Measurements from ENCODE around the gene PCDH9.

Gene PCDH9

GRCh38 chr13:67208552-67208951 lies 21.6 kb downstream of the PCDH9 start:
- H3K9me3 Mint-ChIP-seq, result no peaks in the 10 kb centered on the region
- H3K27ac Mint-ChIP-seq, result no peak overlapping the region
- no peaks in the 10 kb centered on the region for H3K27me3 Mint-ChIP-seq
- no peaks in the 10 kb centered on the region for H3K4me1 Mint-ChIP-seq
- H3K4me3 Mint-ChIP-seq, result no peak overlapping the region
- no peak for ATAC-seq
- no peaks in the 10 kb centered on the region for H3K36me3 Mint-ChIP-seq

- no peaks in the 10 kb centered on the region for H3K36me3 Mint-ChIP-seq
- no peak overlapping the region for H3K27ac Mint-ChIP-seq
- H3K27me3 Mint-ChIP-seq, result no peaks in the 10 kb centered on the region
- no peak overlapping the region for H3K4me3 Mint-ChIP-seq
- no peaks in the 10 kb centered on the region for H3K4me1 Mint-ChIP-seq
- H3K9me3 Mint-ChIP-seq, result no peaks in the 10 kb centered on the region
- ATAC-seq, result no peak
Observed at GRCh38 chr13:67204764-67205163, 25.4 kb downstream of the PCDH9 start.

GRCh38 chr13:67200605-67201004 lies 29.5 kb downstream of the PCDH9 start:
- Mint-ChIP-seq H3K27ac (no peak overlapping the region), H3K27me3 (no peaks in the 10 kb centered on the region), H3K4me1 (no peaks in the 10 kb centered on the region), H3K36me3 (no peaks in the 10 kb centered on the region), H3K9me3 (no peaks in the 10 kb centered on the region), H3K4me3 (no peak overlapping the region)
- no peak for ATAC-seq

- Mint-ChIP-seq H3K4me3 (no peak overlapping the region), H3K27ac (no peak overlapping the region), H3K4me1 (no peaks in the 10 kb centered on the region), H3K36me3 (no peaks in the 10 kb centered on the region), H3K9me3 (no peaks in the 10 kb centered on the region), H3K27me3 (no peaks in the 10 kb centered on the region)
- no peak for ATAC-seq
Observed at GRCh38 chr13:67200183-67200582, 30.0 kb downstream of the PCDH9 start.

GRCh38 chr13:67197704-67198103 lies 32.4 kb downstream of the PCDH9 start:
- Mint-ChIP-seq H3K27me3 (no peaks in the 10 kb centered on the region), H3K36me3 (no peaks in the 10 kb centered on the region), H3K4me1 (no peaks in the 10 kb centered on the region), H3K27ac (no peak overlapping the region), H3K9me3 (no peaks in the 10 kb centered on the region), H3K4me3 (no peak overlapping the region)
- ATAC-seq, result no peak

GRCh38 chr13:67193979-67194378 lies 36.2 kb downstream of the PCDH9 start:
- Mint-ChIP-seq H3K27ac (no peak overlapping the region), H3K4me1 (no peaks in the 10 kb centered on the region), H3K36me3 (no peaks in the 10 kb centered on the region), H3K9me3 (no peaks in the 10 kb centered on the region), H3K27me3 (no peaks in the 10 kb centered on the region), H3K4me3 (no peak overlapping the region)
- no peak for ATAC-seq

GRCh38 chr13:67192751-67193150 lies 37.4 kb downstream of the PCDH9 start:
- H3K4me3 Mint-ChIP-seq, result no peak overlapping the region
- ATAC-seq, result no peak
- H3K4me1 Mint-ChIP-seq, result no peaks in the 10 kb centered on the region
- H3K9me3 Mint-ChIP-seq, result no peaks in the 10 kb centered on the region
- H3K27me3 Mint-ChIP-seq, result no peaks in the 10 kb centered on the region
- no peaks in the 10 kb centered on the region for H3K36me3 Mint-ChIP-seq
- H3K27ac Mint-ChIP-seq, result no peak overlapping the region

GRCh38 chr13:67186995-67187569 lies 43.1 kb downstream of the PCDH9 start:
- Mint-ChIP-seq H3K27me3 (no peaks in the 10 kb centered on the region), H3K27ac (no peak overlapping the region), H3K4me1 (no peaks in the 10 kb centered on the region), H3K36me3 (no peaks in the 10 kb centered on the region), H3K9me3 (no peaks in the 10 kb centered on the region), H3K4me3 (no peak overlapping the region)
- ATAC-seq, result no peak

- Mint-ChIP-seq H3K4me3 (no peak overlapping the region), H3K9me3 (no peaks in the 10 kb centered on the region), H3K36me3 (no peaks in the 10 kb centered on the region), H3K4me1 (no peaks in the 10 kb centered on the region), H3K27me3 (no peaks in the 10 kb centered on the region), H3K27ac (no peak overlapping the region)
- ATAC-seq, result no peak
Observed at GRCh38 chr13:67184247-67184646, 45.9 kb downstream of the PCDH9 start.

- H3K9me3 Mint-ChIP-seq, result no peaks in the 10 kb centered on the region
- no peaks in the 10 kb centered on the region for H3K36me3 Mint-ChIP-seq
- no peaks in the 10 kb centered on the region for H3K27me3 Mint-ChIP-seq
- no peaks in the 10 kb centered on the region for H3K4me1 Mint-ChIP-seq
- no peak overlapping the region for H3K4me3 Mint-ChIP-seq
- no peak for ATAC-seq
- H3K27ac Mint-ChIP-seq, result no peak overlapping the region
Observed at GRCh38 chr13:67183151-67183550, 47.0 kb downstream of the PCDH9 start.

- no peak overlapping the region for H3K4me3 Mint-ChIP-seq
- no peak overlapping the region for H3K27ac Mint-ChIP-seq
- no peaks in the 10 kb centered on the region for H3K9me3 Mint-ChIP-seq
- H3K36me3 Mint-ChIP-seq, result no peaks in the 10 kb centered on the region
- no peaks in the 10 kb centered on the region for H3K27me3 Mint-ChIP-seq
- ATAC-seq, result no peak
- H3K4me1 Mint-ChIP-seq, result no peaks in the 10 kb centered on the region
Observed at GRCh38 chr13:67175836-67176459, 54.2 kb downstream of the PCDH9 start.

- no peak for ATAC-seq
- H3K4me1 Mint-ChIP-seq, result no peaks in the 10 kb centered on the region
- H3K27me3 Mint-ChIP-seq, result no peaks in the 10 kb centered on the region
- H3K9me3 Mint-ChIP-seq, result no peaks in the 10 kb centered on the region
- no peak overlapping the region for H3K4me3 Mint-ChIP-seq
- H3K27ac Mint-ChIP-seq, result no peak overlapping the region
- no peaks in the 10 kb centered on the region for H3K36me3 Mint-ChIP-seq
Observed at GRCh38 chr13:67168384-67168783, 61.8 kb downstream of the PCDH9 start.

GRCh38 chr13:67167420-67167819 lies 62.7 kb downstream of the PCDH9 start:
- H3K4me3 Mint-ChIP-seq, result no peak overlapping the region
- H3K27me3 Mint-ChIP-seq, result no peaks in the 10 kb centered on the region
- H3K4me1 Mint-ChIP-seq, result no peaks in the 10 kb centered on the region
- no peaks in the 10 kb centered on the region for H3K9me3 Mint-ChIP-seq
- no peak for ATAC-seq
- H3K36me3 Mint-ChIP-seq, result no peaks in the 10 kb centered on the region
- H3K27ac Mint-ChIP-seq, result no peak overlapping the region

- H3K4me1 Mint-ChIP-seq, result no peaks in the 10 kb centered on the region
- H3K36me3 Mint-ChIP-seq, result no peaks in the 10 kb centered on the region
- H3K9me3 Mint-ChIP-seq, result peaks cover under 1% of the 10 kb centered on the region
Observed at GRCh38 chr13:67161176-67161575, 69.0 kb downstream of the PCDH9 start.

GRCh38 chr13:67158903-67159302 lies 71.2 kb downstream of the PCDH9 start:
- H3K27me3 Mint-ChIP-seq, result no peaks in the 10 kb centered on the region
- peaks cover 3% of the 10 kb centered on the region for H3K9me3 Mint-ChIP-seq
- ATAC-seq, result no peak
- no peaks in the 10 kb centered on the region for H3K36me3 Mint-ChIP-seq
- no peaks in the 10 kb centered on the region for H3K4me1 Mint-ChIP-seq
- H3K4me3 Mint-ChIP-seq, result no peak overlapping the region
- H3K27ac Mint-ChIP-seq, result no peak overlapping the region

More at GRCh38 chr13:67161176-67161575, 69.0 kb downstream of the PCDH9 start:
- H3K27me3 Mint-ChIP-seq, result no peaks in the 10 kb centered on the region
- no peak overlapping the region for H3K4me3 Mint-ChIP-seq
- H3K27ac Mint-ChIP-seq, result no peak overlapping the region
- ATAC-seq, result no peak

- H3K4me3 Mint-ChIP-seq, result no peak overlapping the region
- no peaks in the 10 kb centered on the region for H3K36me3 Mint-ChIP-seq
- no peaks in the 10 kb centered on the region for H3K4me1 Mint-ChIP-seq
- H3K9me3 Mint-ChIP-seq, result peaks cover 3% of the 10 kb centered on the region
- no peak for ATAC-seq
- no peak overlapping the region for H3K27ac Mint-ChIP-seq
- H3K27me3 Mint-ChIP-seq, result no peaks in the 10 kb centered on the region
Observed at GRCh38 chr13:67156723-67157060, 73.4 kb downstream of the PCDH9 start.
